GM10266 (cell line): ENCODE data around the gene UNC5C.

Source experiments
- DNase-seq: peaks from one replicate; pipeline ENCODE4 v3.0.0; 2012; ENCODE audit errors: extremely low spot score
- CTCF ChIP-seq: IDR thresholded peaks from 2 replicates; pipeline ENCODE4 v1.5.1; 2012; ENCODE audit warnings: mild to moderate bottlenecking, low read depth; ENCODE audit not compliant: control insufficient read depth, insufficient read depth; ENCODE audit errors: missing control alignments

The UNC5C gene

GRCh38 chr4:95300304-95300703, 248.5 kb downstream of the UNC5C start:
- TF ChIP-seq CTCF = no peak
- no peak for DNase-seq

- DNase-seq = no peak
- no peak for TF ChIP-seq CTCF
These were observed 252.7 kb downstream of the UNC5C start for GRCh38 chr4:95296052-95296451.

GRCh38 chr4:95295157-95295556, 253.6 kb downstream of the UNC5C start:
- no peak for TF ChIP-seq CTCF
- no peak for DNase-seq

- no peak for TF ChIP-seq CTCF
- no peak for DNase-seq
These were observed 254.5 kb downstream of the UNC5C start for GRCh38 chr4:95294321-95294720.

GRCh38 chr4:95293014-95293413, 255.8 kb downstream of the UNC5C start:
- no peak for TF ChIP-seq CTCF
- DNase-seq = no peak

- no peak for TF ChIP-seq CTCF
- DNase-seq = no peak
These were observed 258.1 kb downstream of the UNC5C start for GRCh38 chr4:95290702-95291101.

GRCh38 chr4:95289028-95289634, 259.6 kb downstream of the UNC5C start:
- DNase-seq = no peak
- no peak for TF ChIP-seq CTCF
